HG02884 (cell line): Measurements from ENCODE around the gene SPATS1.

ENCODE experiments used
- ATAC-seq: cut with Tn5 transposase; IDR thresholded peaks from one replicate; pipeline ENCODE4 v1.9.1; 2021; ENCODE audit warnings: mild to moderate bottlenecking, moderate library complexity; ENCODE audit not compliant: unreplicated experiment

The SPATS1 gene

GRCh38 chr6:44342489-44342888, at the start of gene SPATS1:
SPATS1 (plus strand) TSS chr6:44342650; CDS start chr6:44343096, 446 bp downstream.
- no peak for ATAC-seq

DNA sequence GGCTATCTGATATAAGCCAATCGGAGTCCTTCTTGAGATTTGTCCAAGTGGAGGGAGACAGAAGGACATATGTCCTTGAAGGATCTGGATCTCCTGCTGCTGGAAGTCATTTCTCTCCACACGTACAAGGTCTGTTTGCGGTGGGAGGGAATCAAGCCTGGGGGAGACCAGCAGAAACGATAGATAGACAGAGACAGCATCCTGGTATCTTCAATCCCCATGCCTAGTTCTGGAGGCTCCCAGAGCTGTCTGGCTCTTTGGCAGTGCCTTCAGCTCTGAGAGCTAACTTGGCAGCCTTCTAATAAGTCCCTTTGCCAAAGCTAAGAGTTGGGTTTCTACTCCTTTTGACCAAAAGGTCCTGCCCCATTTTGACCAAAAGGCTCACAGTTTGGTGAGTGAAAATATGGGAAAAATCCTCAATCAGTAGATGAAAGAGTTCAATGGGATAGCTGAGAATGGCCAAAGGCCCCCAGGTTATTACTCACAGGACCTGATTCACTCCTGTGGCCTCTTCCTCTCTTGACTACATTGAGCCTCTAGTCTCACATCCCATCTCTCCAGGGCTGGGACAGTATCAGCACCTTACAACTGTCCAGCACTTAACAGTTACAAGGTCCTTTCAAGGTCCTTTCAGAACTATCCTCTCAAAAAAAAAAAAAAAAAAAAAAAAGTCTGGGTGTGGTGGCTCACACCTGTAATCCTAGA, 49.6 kb upstream of the SPATS1 start:
- ATAC-seq: no peak

DNA sequence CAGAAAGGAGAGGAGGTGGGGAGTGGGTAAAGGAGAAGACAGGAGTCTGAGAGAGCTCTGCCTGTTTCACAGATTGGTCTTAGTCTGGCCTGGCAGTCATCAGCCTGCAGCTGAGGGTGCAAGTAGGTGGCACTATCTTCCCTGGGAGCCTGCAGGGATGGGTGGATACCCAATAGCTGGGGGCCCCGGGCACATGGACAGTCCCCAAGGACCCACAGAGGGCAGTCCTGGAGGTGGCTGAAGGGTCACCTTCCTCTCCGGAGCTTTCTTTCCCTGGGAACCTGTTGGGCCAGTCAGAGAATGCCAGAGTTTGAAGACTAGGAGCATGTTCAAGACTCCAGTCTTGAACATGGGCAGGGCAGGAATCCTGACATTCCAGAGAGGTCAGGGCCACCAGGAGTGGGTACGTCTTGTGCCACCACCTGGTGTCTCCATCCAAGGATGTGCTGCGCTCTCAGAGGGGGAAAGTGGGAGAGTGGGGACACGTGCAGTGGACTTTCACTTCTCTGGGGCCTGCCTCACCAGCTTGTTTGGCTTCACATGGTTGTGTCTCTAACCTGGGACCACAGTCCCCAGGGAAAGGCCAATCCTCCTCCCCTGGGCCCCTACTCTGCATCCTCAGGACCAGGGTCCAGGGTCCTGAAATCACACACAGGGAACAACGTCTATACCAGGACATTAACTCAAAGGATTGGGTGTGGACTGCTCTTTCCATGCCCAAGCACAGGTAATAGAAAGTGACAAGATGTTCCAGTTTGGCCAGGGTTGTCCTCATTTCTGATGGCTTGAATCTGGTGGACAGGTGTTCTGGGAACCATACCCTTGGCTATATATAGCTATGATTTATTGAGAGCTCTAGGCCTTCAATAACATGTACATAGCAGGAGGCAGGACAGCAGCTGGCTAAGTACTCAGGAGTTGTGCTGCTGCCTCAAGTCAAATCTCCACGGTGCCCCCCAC, 47.3 kb upstream of the SPATS1 start:
- no peak for ATAC-seq

- no peak for ATAC-seq
Observed at GRCh38 chr6:44297063-44298038, 45.1 kb upstream of the SPATS1 start.

GRCh38 chr6:44298055-44298803, 44.2 kb upstream of the SPATS1 start:
- no peak for ATAC-seq

GRCh38 chr6:44298864-44299263, 43.6 kb upstream of the SPATS1 start:
- no peak for ATAC-seq

DNA sequence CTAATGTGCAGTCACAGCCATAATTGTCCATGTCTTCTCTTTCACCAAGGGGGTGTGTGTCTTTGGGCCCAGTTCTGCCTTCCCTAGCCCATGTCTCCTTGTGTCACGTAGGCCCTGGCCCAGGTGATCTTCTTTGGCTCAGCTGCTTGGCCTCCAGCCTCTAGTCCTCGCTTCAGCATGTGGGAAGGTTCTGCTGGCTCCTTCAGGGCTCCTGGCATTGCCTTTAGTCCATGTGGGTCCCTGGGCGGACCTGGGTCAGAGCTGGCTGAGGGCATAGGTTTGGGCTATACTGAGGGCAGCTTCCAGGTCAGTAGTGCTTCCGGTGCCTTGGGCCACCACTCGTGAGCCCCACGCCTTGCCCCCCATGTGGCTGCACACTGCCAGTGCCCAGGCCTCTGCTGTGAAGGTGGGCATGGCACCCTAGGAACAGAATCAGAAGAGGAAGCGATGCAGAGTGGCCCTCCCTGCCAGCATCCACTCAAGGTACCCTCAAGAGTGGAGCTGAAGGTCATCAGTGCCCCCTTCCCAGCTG, 42.1 kb upstream of the SPATS1 start:
- no peak for ATAC-seq

GRCh38 chr6:44301106-44301505, 41.3 kb upstream of the SPATS1 start:
- no peak for ATAC-seq

DNA sequence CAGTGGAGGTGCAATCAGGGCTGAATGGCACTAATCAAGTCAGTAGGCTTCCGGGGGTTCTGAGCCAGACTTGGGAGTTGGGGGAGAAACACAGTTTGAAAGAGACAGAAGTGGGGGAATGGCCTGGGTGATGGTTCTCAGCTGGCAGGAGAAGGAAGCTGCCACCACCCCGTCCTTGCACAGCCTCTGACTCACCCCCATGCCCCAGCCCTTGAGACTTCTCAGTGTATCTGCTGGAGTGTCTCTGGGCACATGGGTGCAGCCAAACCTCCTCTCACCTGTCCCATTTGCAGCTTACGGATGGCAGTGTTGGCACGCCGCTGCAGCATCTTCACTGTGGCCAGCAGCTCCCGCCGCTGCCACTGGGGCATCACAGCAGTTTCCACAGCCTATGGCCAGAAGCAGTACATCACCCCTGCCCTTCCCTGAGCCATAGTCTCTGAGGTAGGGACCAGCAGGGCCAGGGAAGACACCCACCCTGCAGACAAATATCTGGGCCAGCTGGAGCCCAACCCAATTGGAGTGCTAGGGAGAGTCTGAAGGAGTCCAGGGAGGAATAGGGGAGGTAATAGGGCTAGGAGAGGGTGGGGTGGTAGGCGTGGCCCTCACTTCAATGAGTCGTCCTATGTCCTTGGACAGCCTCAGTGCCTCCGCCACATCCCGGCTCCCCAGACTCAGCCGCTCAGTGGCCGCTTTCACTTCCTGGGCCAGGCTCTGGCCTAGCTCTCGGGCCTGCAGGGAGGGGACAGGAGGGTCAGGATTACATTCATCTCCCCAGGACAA, 40.5 kb upstream of the SPATS1 start:
- no peak for ATAC-seq

- no peak for ATAC-seq
Observed at GRCh38 chr6:44302856-44303255, 39.6 kb upstream of the SPATS1 start.

GRCh38 chr6:44303842-44304241, 38.6 kb upstream of the SPATS1 start:
- ATAC-seq: no peak

GRCh38 chr6:44304282-44305199, 37.9 kb upstream of the SPATS1 start:
- no peak for ATAC-seq

GRCh38 chr6:44305200-44305725, 37.2 kb upstream of the SPATS1 start:
- no peak for ATAC-seq

DNA sequence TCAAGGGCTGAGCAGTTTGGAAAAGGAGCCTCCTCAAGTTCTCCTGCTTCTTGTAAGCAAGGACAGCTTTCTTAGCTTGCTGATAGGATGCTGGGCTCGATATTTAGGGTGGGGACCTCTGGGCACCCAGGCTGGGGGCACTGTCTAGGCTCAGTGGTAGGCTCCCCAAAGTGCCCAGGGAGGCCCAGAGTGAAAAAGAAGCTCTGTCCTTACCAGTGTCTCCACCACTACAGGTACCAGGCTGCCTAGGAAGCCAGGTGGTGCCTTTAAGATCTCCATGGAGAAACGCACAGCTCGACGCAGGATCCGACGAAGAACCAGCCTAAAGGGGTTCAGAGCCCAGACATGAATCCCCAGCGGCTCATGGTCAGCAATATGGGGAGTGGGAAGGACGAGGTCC, 35.7 kb upstream of the SPATS1 start:
- ATAC-seq: no peak

DNA sequence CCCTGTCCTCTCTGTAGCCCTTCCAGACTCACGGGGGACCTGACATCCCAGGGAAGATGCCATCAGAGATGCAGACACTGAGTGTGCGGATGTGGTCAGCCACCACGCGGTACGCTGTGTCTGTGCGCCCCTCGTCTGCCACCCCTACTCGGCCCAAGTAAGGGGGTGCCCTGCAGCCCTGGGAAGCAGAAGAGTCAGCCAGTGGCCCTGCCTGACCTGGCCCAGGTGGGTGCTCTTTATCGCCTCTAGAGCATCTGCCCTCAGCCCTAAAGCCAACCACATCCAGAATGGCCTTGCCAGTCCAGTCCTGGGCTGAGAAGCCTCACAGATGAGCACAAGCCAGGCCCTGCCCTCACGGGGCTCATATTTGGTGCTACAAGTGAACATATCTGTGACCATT, 35.2 kb upstream of the SPATS1 start:
- ATAC-seq: no peak

- no peak for ATAC-seq
Observed at GRCh38 chr6:44309092-44309491, 33.4 kb upstream of the SPATS1 start.

- ATAC-seq: no peak
Observed at GRCh38 chr6:44309631-44310030, 32.8 kb upstream of the SPATS1 start.

DNA sequence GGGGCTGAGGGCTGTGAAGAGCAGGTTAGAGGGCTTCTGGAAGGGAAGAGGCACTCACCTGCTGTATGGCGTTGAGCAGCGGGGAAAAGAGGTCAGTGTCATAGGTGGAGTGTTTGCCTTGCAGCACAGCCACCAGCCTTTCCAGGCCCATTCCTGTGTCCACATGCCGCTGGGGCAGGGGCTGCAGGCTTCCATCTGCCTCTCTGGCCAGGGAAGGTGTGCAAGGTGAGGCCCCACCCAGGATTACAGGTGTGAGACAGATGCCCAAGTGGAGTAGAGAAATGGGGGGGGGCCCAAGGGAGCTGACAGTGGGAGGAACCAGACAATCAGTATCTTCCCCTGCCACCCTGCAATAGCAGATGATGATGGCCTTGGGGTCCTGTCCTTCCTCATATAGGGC, 32.2 kb upstream of the SPATS1 start:
- no peak for ATAC-seq
